Kidney epithelial cell (primary cell): ENCODE measurements around the gene CCDC3. TPM values are rescaled to one million over a fixed set of nuclear protein-coding genes. Genes with fewer than 3 reads are reported as not detected.
"Not testable (repeated sequence)": the region's sequence is repeated elsewhere in the genome, so short reads cannot be mapped to it uniquely, and the experiment has no call there.

ENCODE experiments used
- DNase-seq: peaks from one replicate; pipeline ENCODE4 v3.0.0-alpha.2; 2010; ENCODE audit warnings: low read depth
- H3K27me3 ChIP-seq: 2 replicates; pipeline ENCODE4 v1.6.0; 2011; ENCODE audit warnings: low read length; ENCODE audit not compliant: control insufficient read depth, insufficient read depth
- H3K36me3 ChIP-seq: 2 replicates; pipeline ENCODE4 v1.5.1; 2011; ENCODE audit warnings: low read length; ENCODE audit not compliant: control insufficient read depth, insufficient read depth
- H3K4me3 ChIP-seq: 2 replicates; pipeline ENCODE4 v1.5.1; 2011; ENCODE audit warnings: low read depth, mild to moderate bottlenecking, control low read depth, low read length
- total RNA-seq: library from RNA; depleted of rRNA; stranded (reverse); fragments of >200 nt; gene quantifications from 2 replicates; pipeline ENCODE4 v1.2.3, GENCODE V29; 2015
- TF ChIP-seq, protein P1 (sequence below): IDR thresholded peaks from 2 replicates; pipeline ENCODE4 v1.5.1; 2011; ENCODE audit warnings: mild to moderate bottlenecking, moderate library complexity, low read length, control low read depth, inconsistent platforms; ENCODE audit not compliant: insufficient read depth, poor library complexity, severe bottlenecking

CCDC3 gene
- total RNA-seq, 1 donor from 2014 or later, result 0.17 TPM

DNA sequence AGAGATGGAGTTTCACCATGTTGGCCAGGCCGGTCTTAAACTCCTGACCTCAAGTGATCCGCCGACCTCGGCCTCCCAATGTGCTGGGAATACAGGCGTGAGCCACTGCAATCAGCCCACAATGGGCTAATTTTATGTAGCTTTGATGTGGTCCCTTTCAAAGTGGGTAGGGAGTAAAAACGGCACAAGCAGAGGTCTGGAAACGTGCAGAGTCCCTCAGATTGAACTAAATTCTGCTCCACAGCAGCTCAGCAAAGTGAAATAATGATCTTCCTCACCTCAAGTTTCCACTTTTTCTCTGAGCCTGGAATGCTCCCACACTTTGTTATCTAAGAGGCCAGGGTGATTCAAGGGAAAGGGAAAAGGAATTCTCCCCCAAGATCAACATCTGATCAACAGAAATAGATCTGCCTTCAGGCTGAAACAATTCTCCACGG, 6.1 kb downstream of the CCDC3 start:
- TF ChIP-seq, protein P1, sequence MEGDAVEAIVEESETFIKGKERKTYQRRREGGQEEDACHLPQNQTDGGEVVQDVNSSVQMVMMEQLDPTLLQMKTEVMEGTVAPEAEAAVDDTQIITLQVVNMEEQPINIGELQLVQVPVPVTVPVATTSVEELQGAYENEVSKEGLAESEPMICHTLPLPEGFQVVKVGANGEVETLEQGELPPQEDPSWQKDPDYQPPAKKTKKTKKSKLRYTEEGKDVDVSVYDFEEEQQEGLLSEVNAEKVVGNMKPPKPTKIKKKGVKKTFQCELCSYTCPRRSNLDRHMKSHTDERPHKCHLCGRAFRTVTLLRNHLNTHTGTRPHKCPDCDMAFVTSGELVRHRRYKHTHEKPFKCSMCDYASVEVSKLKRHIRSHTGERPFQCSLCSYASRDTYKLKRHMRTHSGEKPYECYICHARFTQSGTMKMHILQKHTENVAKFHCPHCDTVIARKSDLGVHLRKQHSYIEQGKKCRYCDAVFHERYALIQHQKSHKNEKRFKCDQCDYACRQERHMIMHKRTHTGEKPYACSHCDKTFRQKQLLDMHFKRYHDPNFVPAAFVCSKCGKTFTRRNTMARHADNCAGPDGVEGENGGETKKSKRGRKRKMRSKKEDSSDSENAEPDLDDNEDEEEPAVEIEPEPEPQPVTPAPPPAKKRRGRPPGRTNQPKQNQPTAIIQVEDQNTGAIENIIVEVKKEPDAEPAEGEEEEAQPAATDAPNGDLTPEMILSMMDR, result no peak
- Histone ChIP-seq H3K27me3 (peaks cover 4% of the 10 kb centered on the region), H3K4me3 (no peak overlapping the region), H3K36me3 (no peaks in the 10 kb centered on the region)
- DNase-seq, result no peak

DNA sequence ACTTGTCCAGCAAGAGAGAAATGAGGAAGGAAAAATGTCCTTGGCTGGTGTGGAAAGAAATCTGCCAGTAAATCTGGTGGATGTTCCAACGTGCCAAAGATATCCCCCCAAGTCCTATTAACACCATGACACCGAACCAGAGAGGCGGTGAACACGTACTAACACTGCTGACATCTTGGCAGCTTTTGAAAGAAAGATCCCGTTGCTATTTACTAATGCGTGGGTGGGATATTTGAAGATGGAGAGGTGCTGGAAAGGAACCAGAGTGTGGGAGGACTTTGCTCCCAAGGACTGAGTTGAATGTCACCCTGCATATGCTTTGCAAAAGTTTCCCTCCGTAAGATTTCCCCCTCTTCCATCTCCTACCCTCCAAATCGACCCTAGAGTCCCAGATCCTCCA, 7.9 kb downstream of the CCDC3 start:
- H3K4me3 ChIP-seq, result no peak overlapping the region
- no peaks in the 10 kb centered on the region for H3K27me3 ChIP-seq
- H3K36me3 ChIP-seq, result no peaks in the 10 kb centered on the region
- TF ChIP-seq, protein P1, result no peak
- no peak for DNase-seq

DNA sequence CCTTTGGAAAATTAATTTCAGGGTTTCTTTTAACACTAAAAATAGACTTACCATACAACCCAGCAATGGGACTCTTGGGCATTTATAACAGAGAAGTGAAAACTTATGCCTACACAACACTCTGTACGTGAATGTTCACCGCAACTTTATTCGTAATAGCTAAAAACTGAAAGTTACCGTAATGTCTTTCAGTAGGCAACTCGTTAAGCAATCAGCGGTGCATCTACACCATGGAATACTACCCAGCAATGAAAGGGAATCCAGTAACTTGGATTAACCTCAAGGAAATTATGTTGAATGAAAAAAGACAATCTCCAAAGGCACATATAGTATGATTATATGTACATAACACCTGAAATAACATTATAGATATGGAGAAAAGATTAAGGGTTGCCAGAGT, 16.2 kb downstream of the CCDC3 start:
- Histone ChIP-seq H3K36me3 (no peaks in the 10 kb centered on the region), H3K4me3 (no peak overlapping the region), H3K27me3 (no peaks in the 10 kb centered on the region)
- DNase-seq, result no peak
- TF ChIP-seq, protein P1, result no peak

DNA sequence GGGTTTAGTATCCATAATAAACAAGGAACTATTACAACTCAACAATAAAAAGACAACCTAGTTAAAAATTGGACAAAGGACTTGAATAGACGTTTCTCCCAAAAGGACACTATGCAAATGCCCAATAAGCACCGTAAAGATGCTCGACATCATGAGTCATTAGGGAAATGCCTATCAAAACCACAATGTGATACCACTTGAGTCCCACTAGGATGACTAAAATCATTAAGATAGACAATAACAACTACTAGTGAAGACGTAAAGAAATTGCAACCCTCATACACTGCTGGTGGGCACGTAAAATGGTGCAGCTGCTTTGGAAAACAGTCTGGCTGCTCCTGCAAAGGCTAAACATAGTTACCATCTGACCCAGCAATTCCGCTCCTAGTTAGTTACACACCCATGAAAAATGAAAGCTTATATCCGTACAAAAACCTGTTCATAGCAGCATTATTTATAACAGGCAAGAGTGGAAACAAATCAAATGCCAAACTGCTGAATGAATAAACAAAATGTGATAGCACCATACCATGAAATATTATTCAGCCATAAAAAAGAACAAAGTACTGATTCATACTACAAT, 17.3 kb downstream of the CCDC3 start:
- no peak for DNase-seq
- Histone ChIP-seq H3K4me3 (no peak overlapping the region), H3K27me3 (peaks cover under 1% of the 10 kb centered on the region), H3K36me3 (no peaks in the 10 kb centered on the region)
- TF ChIP-seq, protein P1, result no peak

DNA sequence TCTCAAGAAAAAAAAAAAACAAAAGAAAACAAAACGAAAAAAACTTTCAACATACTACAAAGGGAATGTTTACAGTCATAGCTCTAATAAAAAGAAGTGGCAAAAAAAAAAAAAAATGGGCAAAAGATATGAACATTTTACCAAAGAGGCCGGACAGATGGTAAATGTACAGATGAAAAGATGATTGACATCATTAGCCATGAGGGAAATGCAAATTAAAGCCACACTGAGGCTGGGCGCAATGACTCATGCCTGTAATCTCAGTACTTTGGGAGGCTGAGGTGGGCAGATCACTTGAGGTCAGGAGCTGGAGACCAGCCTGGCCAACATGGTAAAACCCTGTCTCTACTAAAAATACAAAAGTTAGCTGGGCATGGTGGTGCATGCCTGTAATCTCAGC, 17.9 kb downstream of the CCDC3 start:
- DNase-seq, H3K4me3 ChIP-seq, H3K27me3 ChIP-seq, H3K36me3 ChIP-seq: not testable (repeated sequence)

DNA sequence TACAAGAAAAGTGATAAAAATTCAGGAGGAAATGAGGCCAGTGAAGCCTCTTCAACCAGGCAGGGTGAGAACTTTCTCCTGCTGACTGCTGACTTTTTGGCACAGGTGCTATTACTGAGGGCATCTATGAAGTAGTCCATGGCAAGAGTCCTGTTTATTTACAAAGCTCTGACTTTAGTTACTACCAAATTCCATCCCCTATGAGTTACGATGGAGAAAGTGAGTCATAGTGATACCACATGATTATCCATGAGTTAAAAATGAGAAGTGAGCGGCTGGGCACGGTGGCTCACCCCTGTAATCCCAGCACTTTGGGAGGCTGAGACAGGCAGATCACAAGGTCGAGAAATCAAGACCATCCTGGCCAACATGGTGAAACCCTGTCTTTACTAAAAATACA, 19.9 kb downstream of the CCDC3 start:
- DNase-seq, result peak; percentile 10
- TF ChIP-seq, protein P1, result no peak
- no peaks in the 10 kb centered on the region for H3K36me3 ChIP-seq
- H3K27me3 ChIP-seq, result peaks cover 3% of the 10 kb centered on the region
- no peak overlapping the region for H3K4me3 ChIP-seq
